ENCODE data around the gene LRRC66.

LRRC66 gene

GRCh38 chr4:52005604-52006273 is 14.4 kb downstream of the LRRC66 start:
- Histone ChIP-seq H3K18ac (ENCODE audit: low read length) (no peak overlapping the region), H3K4me1 (ENCODE audit: control insufficient read depth in 1 of 2, insufficient read depth in 2 of 2, low read length in 2 of 2) (no peaks in the 10 kb centered on the region), H2BK12ac (ENCODE audit: low read length) (no peak overlapping the region), H2BK120ac (ENCODE audit: insufficient read depth, low read length, poor library complexity) (no peak overlapping the region), H3K36me3 (ENCODE audit: control insufficient read depth in 1 of 2, insufficient read depth in 2 of 2, low read length in 2 of 2) (no peaks in the 10 kb centered on the region), H3K9me3 (ENCODE audit: insufficient read depth, low read depth, low read length) (no peaks in the 10 kb centered on the region), H2AFZ (ENCODE audit: insufficient read depth, low read length, poor library complexity) (no peak overlapping the region), H4K91ac (ENCODE audit: low read depth, low read length) (no peak overlapping the region), H3K27ac (ENCODE audit: low read depth, low read length) (no peak overlapping the region), H3K9ac (ENCODE audit: low read length) (no peak overlapping the region), H3K4me3 (ENCODE audit: low read depth, low read length) (no peak overlapping the region), H2BK5ac (ENCODE audit: low read depth, low read length, poor library complexity) (no peak overlapping the region), H4K8ac (ENCODE audit: low read depth, low read length) (no peak overlapping the region), H3K79me2 (ENCODE audit: control insufficient read depth, insufficient read depth, low read length, poor library complexity) (no peaks in the 10 kb centered on the region), H3K23ac (ENCODE audit: low read length) (no peak overlapping the region), H3K4me2 (ENCODE audit: low read length) (no peak overlapping the region), H3K27me3 (ENCODE audit: insufficient read depth, low read length) (no peaks in the 10 kb centered on the region), H3K4ac (ENCODE audit: low read depth, low read length) (no peak overlapping the region), H3K14ac (ENCODE audit: low read length) (no peak overlapping the region), H2AK5ac (ENCODE audit: low read length) (no peak overlapping the region), H3K79me1 (ENCODE audit: low read length) (no peaks in the 10 kb centered on the region), H4K12ac (ENCODE audit: low read depth, low read length) (no peak overlapping the region)
- WGBS (ENCODE audit: extremely low coverage, insufficient coverage, insufficient read length), result no CpG with 5 or more reads among the region's 2 CpGs
- DNase-seq, result no peak

DNA sequence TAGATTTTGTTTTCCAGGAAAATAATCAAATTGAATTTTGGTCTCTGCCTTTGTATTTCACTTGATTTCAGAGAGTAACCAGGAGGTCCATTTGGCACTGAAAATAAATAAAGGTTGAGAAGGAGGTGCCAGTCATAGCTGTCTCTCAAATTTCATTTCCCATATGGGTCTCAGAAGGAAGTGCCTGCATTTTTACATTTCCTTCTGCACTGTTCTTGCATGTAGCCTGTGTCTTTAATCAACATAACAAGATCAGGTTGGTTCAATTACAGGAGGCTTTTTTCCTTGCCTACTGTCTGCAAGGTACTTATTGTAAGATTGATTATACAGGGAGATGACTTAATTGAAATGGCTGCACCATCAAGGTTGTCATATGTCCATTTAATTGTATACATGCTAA is 15.7 kb downstream of the LRRC66 start:
- Histone ChIP-seq H2BK120ac (ENCODE audit: insufficient read depth, low read length, poor library complexity) (no peak overlapping the region), H3K18ac (ENCODE audit: low read length) (no peak overlapping the region), H2BK12ac (ENCODE audit: low read length) (no peak overlapping the region), H4K12ac (ENCODE audit: low read depth, low read length) (no peak overlapping the region), H2BK5ac (ENCODE audit: low read depth, low read length, poor library complexity) (no peak overlapping the region), H4K91ac (ENCODE audit: low read depth, low read length) (no peak overlapping the region), H3K9ac (ENCODE audit: low read length) (no peak overlapping the region), H3K4me2 (ENCODE audit: low read length) (no peak overlapping the region), H2AK5ac (ENCODE audit: low read length) (no peak overlapping the region), H3K4ac (ENCODE audit: low read depth, low read length) (no peak overlapping the region), H3K27me3 (ENCODE audit: insufficient read depth, low read length) (no peaks in the 10 kb centered on the region), H3K4me3 (ENCODE audit: low read depth, low read length) (no peak overlapping the region), H3K4me1 (ENCODE audit: control insufficient read depth in 1 of 2, insufficient read depth in 2 of 2, low read length in 2 of 2) (no peaks in the 10 kb centered on the region), H3K36me3 (ENCODE audit: control insufficient read depth in 1 of 2, insufficient read depth in 2 of 2, low read length in 2 of 2) (no peaks in the 10 kb centered on the region), H2AFZ (ENCODE audit: insufficient read depth, low read length, poor library complexity) (no peak overlapping the region), H3K9me3 (ENCODE audit: insufficient read depth, low read depth, low read length) (no peaks in the 10 kb centered on the region), H3K23ac (ENCODE audit: low read length) (no peak overlapping the region), H3K27ac (ENCODE audit: low read depth, low read length) (no peak overlapping the region), H3K79me1 (ENCODE audit: low read length) (no peaks in the 10 kb centered on the region), H4K8ac (ENCODE audit: low read depth, low read length) (no peak overlapping the region), H3K14ac (ENCODE audit: low read length) (no peak overlapping the region), H3K79me2 (ENCODE audit: control insufficient read depth, insufficient read depth, low read length, poor library complexity) (no peaks in the 10 kb centered on the region)
- DNase-seq, result no peak

- Histone ChIP-seq H3K18ac (ENCODE audit: low read length) (no peak overlapping the region), H3K27ac (ENCODE audit: low read depth, low read length) (no peak overlapping the region), H3K36me3 (ENCODE audit: control insufficient read depth in 1 of 2, insufficient read depth in 2 of 2, low read length in 2 of 2) (no peaks in the 10 kb centered on the region), H2BK12ac (ENCODE audit: low read length) (no peak overlapping the region), H4K12ac (ENCODE audit: low read depth, low read length) (no peak overlapping the region), H3K4me2 (ENCODE audit: low read length) (no peak overlapping the region), H3K79me1 (ENCODE audit: low read length) (no peaks in the 10 kb centered on the region), H3K9ac (ENCODE audit: low read length) (no peak overlapping the region), H4K8ac (ENCODE audit: low read depth, low read length) (no peak overlapping the region), H2AK5ac (ENCODE audit: low read length) (no peak overlapping the region), H3K9me3 (ENCODE audit: insufficient read depth, low read depth, low read length) (no peaks in the 10 kb centered on the region), H3K14ac (ENCODE audit: low read length) (no peak overlapping the region), H3K23ac (ENCODE audit: low read length) (no peak overlapping the region), H3K79me2 (ENCODE audit: control insufficient read depth, insufficient read depth, low read length, poor library complexity) (no peaks in the 10 kb centered on the region), H3K4me1 (ENCODE audit: control insufficient read depth in 1 of 2, insufficient read depth in 2 of 2, low read length in 2 of 2) (no peaks in the 10 kb centered on the region), H3K4me3 (ENCODE audit: low read depth, low read length) (no peak overlapping the region), H2AFZ (ENCODE audit: insufficient read depth, low read length, poor library complexity) (no peak overlapping the region), H2BK5ac (ENCODE audit: low read depth, low read length, poor library complexity) (no peak overlapping the region), H3K27me3 (ENCODE audit: insufficient read depth, low read length) (no peaks in the 10 kb centered on the region), H4K91ac (ENCODE audit: low read depth, low read length) (no peak overlapping the region), H3K4ac (ENCODE audit: low read depth, low read length) (no peak overlapping the region), H2BK120ac (ENCODE audit: insufficient read depth, low read length, poor library complexity) (no peak overlapping the region)
- no peak for DNase-seq
- WGBS (ENCODE audit: extremely low coverage, insufficient coverage, insufficient read length), result no CpG with 5 or more reads among the region's 2 CpGs
Observed at GRCh38 chr4:52001616-52002015, 18.5 kb downstream of the LRRC66 start.

DNA sequence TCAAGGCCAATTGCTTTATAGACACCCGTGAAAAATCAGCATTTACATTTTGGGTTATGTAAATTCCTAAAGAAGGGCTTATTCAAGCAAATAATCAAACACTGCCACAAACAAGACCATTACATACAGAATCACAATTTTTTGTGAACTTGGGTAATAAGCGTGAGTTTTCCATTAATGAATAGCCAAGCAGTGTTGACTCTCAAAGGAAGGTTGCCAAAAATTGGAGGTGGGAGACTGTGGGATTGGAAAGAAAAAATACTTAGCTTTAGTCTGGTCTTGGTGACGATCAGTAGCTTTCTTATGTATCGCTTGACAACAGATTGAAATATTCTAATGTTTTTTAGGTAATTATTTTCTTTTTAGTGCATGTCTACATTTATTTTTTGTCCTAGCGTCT is 20.9 kb downstream of the LRRC66 start:
- DNase-seq, result no peak
- H3K4me3 ChIP-seq (ENCODE audit: low read depth, low read length), result no peak overlapping the region
- no peak overlapping the region for H2BK5ac ChIP-seq (ENCODE audit: low read depth, low read length, poor library complexity)
- H2AFZ ChIP-seq (ENCODE audit: insufficient read depth, low read length, poor library complexity), result no peak overlapping the region
- no peaks in the 10 kb centered on the region for H3K9me3 ChIP-seq (ENCODE audit: insufficient read depth, low read depth, low read length)
- H2AK5ac ChIP-seq (ENCODE audit: low read length), result no peak overlapping the region
- no peak overlapping the region for H3K27ac ChIP-seq (ENCODE audit: low read depth, low read length)
- H3K23ac ChIP-seq (ENCODE audit: low read length), result no peak overlapping the region
- H4K91ac ChIP-seq (ENCODE audit: low read depth, low read length), result no peak overlapping the region
- H3K36me3 ChIP-seq (ENCODE audit: control insufficient read depth in 1 of 2, insufficient read depth in 2 of 2, low read length in 2 of 2), result no peaks in the 10 kb centered on the region
- H3K27me3 ChIP-seq (ENCODE audit: insufficient read depth, low read length), result no peaks in the 10 kb centered on the region
- no peak overlapping the region for H3K4ac ChIP-seq (ENCODE audit: low read depth, low read length)
- H4K8ac ChIP-seq (ENCODE audit: low read depth, low read length), result no peak overlapping the region
- H4K12ac ChIP-seq (ENCODE audit: low read depth, low read length), result no peak overlapping the region
- no peak overlapping the region for H3K4me2 ChIP-seq (ENCODE audit: low read length)
- H3K9ac ChIP-seq (ENCODE audit: low read length), result no peak overlapping the region
- no peaks in the 10 kb centered on the region for H3K79me2 ChIP-seq (ENCODE audit: control insufficient read depth, insufficient read depth, low read length, poor library complexity)
- no peak overlapping the region for H3K14ac ChIP-seq (ENCODE audit: low read length)
- H2BK12ac ChIP-seq (ENCODE audit: low read length), result no peak overlapping the region
- no peaks in the 10 kb centered on the region for H3K4me1 ChIP-seq (ENCODE audit: control insufficient read depth in 1 of 2, insufficient read depth in 2 of 2, low read length in 2 of 2)
- no peaks in the 10 kb centered on the region for H3K79me1 ChIP-seq (ENCODE audit: low read length)
- WGBS (ENCODE audit: extremely low coverage, insufficient coverage, insufficient read length), result no CpG with 5 or more reads among the region's 5 CpGs
- no peak overlapping the region for H2BK120ac ChIP-seq (ENCODE audit: insufficient read depth, low read length, poor library complexity)
- no peak overlapping the region for H3K18ac ChIP-seq (ENCODE audit: low read length)

All from trophoblast cell (in vitro differentiated cells and primary cell).